DOHH2 (cell line): ENCODE measurements around the gene PNO1.

ENCODE experiments used
- H3F3A ChIP-seq: fragments of 200-600 bp; sonication (generic), shearing (Covaris generic); 2 replicates; pipeline ENCODE4 v1.6.0; 2016; ENCODE audit warnings: antibody characterized with exemption, mild to moderate bottlenecking; ENCODE audit not compliant: control insufficient read depth, insufficient read depth
- H3K27ac ChIP-seq: fragments of 200-600 bp; sonication (generic); 2 replicates; pipeline ENCODE4 v1.5.1; 2014; ENCODE audit warnings: low read depth, mild to moderate bottlenecking, low read length, moderate library complexity
- H3K27me3 ChIP-seq: fragments of 200-600 bp; sonication (generic); 2 replicates; pipeline ENCODE4 v1.6.1; 2014; ENCODE audit warnings: mild to moderate bottlenecking, low read length, mixed read lengths; ENCODE audit not compliant: control insufficient read depth
- H3K36me3 ChIP-seq: fragments of 200-600 bp; sonication (generic); 2 replicates; pipeline ENCODE4 v1.6.1; 2014; ENCODE audit warnings: mild to moderate bottlenecking, low read length, moderate library complexity, mixed read lengths; ENCODE audit not compliant: control insufficient read depth
- H3K4me1 ChIP-seq: fragments of 200-600 bp; sonication (generic); 2 replicates; pipeline ENCODE4 v1.6.1; 2014; ENCODE audit warnings: mild to moderate bottlenecking, low read length, mixed read lengths; ENCODE audit not compliant: control insufficient read depth
- H3K4me2 ChIP-seq: fragments of 200-600 bp; sonication (generic); 2 replicates; pipeline ENCODE4 v1.6.0; 2014; ENCODE audit warnings: mild to moderate bottlenecking, low read length, moderate library complexity
- H3K4me3 ChIP-seq: fragments of 200-600 bp; sonication (generic); 2 replicates; pipeline ENCODE4 v1.5.1; 2014; ENCODE audit warnings: mild to moderate bottlenecking, low read length, mixed read lengths
- H3K79me2 ChIP-seq: fragments of 200-600 bp; sonication (generic); 2 replicates; pipeline ENCODE4 v1.6.1; 2014; ENCODE audit warnings: mild to moderate bottlenecking, low read length, mixed read lengths; ENCODE audit not compliant: control insufficient read depth
- H3K9me2 ChIP-seq: fragments of 200-600 bp; sonication (generic); replicated peaks from 2 replicates; pipeline ENCODE4 v1.6.1; 2014; ENCODE audit warnings: mild to moderate bottlenecking, low read length, mixed read lengths; ENCODE audit not compliant: control insufficient read depth
- H3K9me3 ChIP-seq: fragments of 200-600 bp; sonication (generic); 2 replicates; pipeline ENCODE4 v1.6.1; 2014; ENCODE audit warnings: antibody characterized with exemption, low read length, mixed read lengths; ENCODE audit not compliant: control insufficient read depth, insufficient read depth
- H4K20me1 ChIP-seq: fragments of 200-600 bp; sonication (generic); 2 replicates; pipeline ENCODE4 v1.6.0; 2014; ENCODE audit warnings: low read depth, mild to moderate bottlenecking, antibody characterized with exemption, low read length, moderate library complexity; ENCODE audit not compliant: control insufficient read depth, insufficient read depth
- CTCF ChIP-seq: fragments of 200-600 bp; sonication (generic); IDR thresholded peaks from one replicate; pipeline ENCODE4 v1.5.1; 2014; ENCODE audit warnings: antibody characterized with exemption, mild to moderate bottlenecking, low read depth, low read length; ENCODE audit not compliant: poor library complexity, severe bottlenecking
- EZH2phosphoT487 ChIP-seq: fragments of 200-600 bp; sonication (generic); IDR thresholded peaks from 2 replicates; pipeline ENCODE4 v1.6.1; 2017; ENCODE audit warnings: borderline replicate concordance, mild to moderate bottlenecking, antibody characterized with exemption, low read length, moderate library complexity, mixed read lengths

The PNO1 gene

GRCh38 chr2:68163641-68164040 is 6.0 kb downstream of the PNO1 start:
- Histone ChIP-seq H3K27me3 (no peaks in the 10 kb centered on the region), H3K27ac (no peak overlapping the region), H3F3A (peaks cover 6% of the 10 kb centered on the region; the same call in 1 of the 2 replicates), H3K36me3 (peaks cover 83% of the 10 kb centered on the region), H3K79me2 (peaks cover 32% of the 10 kb centered on the region), H4K20me1 (peaks cover 4% of the 10 kb centered on the region; the same call in 1 of the 2 replicates), H3K4me3 (no peak overlapping the region), H3K4me2 (no peak overlapping the region), H3K4me1 (peaks cover 11% of the 10 kb centered on the region), H3K9me3 (no peaks in the 10 kb centered on the region), H3K9me2 (no peaks in the 10 kb centered on the region)
- TF ChIP-seq EZH2phosphoT487 (no peak), CTCF (no peak)

GRCh38 chr2:68167186-68167585 is 9.5 kb downstream of the PNO1 start:
- Histone ChIP-seq H3K79me2 (peaks cover 18% of the 10 kb centered on the region), H3K36me3 (peaks cover 74% of the 10 kb centered on the region)

GRCh38 chr2:68169308-68169707 is 11.6 kb downstream of the PNO1 start:
- peaks cover 21% of the 10 kb centered on the region for H3K79me2 ChIP-seq
- H3K9me2 ChIP-seq, result no peaks in the 10 kb centered on the region
- H3K4me2 ChIP-seq, result no peak overlapping the region
- H3K9me3 ChIP-seq, result no peaks in the 10 kb centered on the region
- H3K4me1 ChIP-seq, result peaks cover 9% of the 10 kb centered on the region
- peaks cover 29% of the 10 kb centered on the region for H3F3A ChIP-seq
- peaks cover 73% of the 10 kb centered on the region for H3K36me3 ChIP-seq
- no peak overlapping the region for H3K4me3 ChIP-seq
- TF ChIP-seq EZH2phosphoT487 (no peak), CTCF (no peak)
- no peaks in the 10 kb centered on the region for H3K27me3 ChIP-seq
- H3K27ac ChIP-seq, result no peak overlapping the region
- H4K20me1 ChIP-seq, result peaks cover 8% of the 10 kb centered on the region; the same call in 1 of the 2 replicates

More at GRCh38 chr2:68167186-68167585, 9.5 kb downstream of the PNO1 start:
- no peak overlapping the region for H3K4me3 ChIP-seq
- H3K4me2 ChIP-seq, result no peak overlapping the region
- no peaks in the 10 kb centered on the region for H3K9me3 ChIP-seq
- peaks cover 16% of the 10 kb centered on the region for H3F3A ChIP-seq
- H3K27ac ChIP-seq, result no peak overlapping the region
- no peaks in the 10 kb centered on the region for H3K27me3 ChIP-seq
- no peak for TF ChIP-seq CTCF
- TF ChIP-seq EZH2phosphoT487, result no peak
- H3K9me2 ChIP-seq, result no peaks in the 10 kb centered on the region
- H4K20me1 ChIP-seq, result peaks cover 8% of the 10 kb centered on the region; the same call in 1 of the 2 replicates
- no peaks in the 10 kb centered on the region for H3K4me1 ChIP-seq

- peaks cover 8% of the 10 kb centered on the region; the same call in 1 of the 2 replicates for H4K20me1 ChIP-seq
- TF ChIP-seq CTCF, result no peak
- TF ChIP-seq EZH2phosphoT487, result no peak
- no peaks in the 10 kb centered on the region for H3K27me3 ChIP-seq
- H3K4me3 ChIP-seq, result no peak overlapping the region
- peaks cover 9% of the 10 kb centered on the region for H3K4me1 ChIP-seq
- H3K4me2 ChIP-seq, result no peak overlapping the region
- peaks cover 21% of the 10 kb centered on the region for H3K79me2 ChIP-seq
- H3K9me2 ChIP-seq, result no peaks in the 10 kb centered on the region
- no peaks in the 10 kb centered on the region for H3K9me3 ChIP-seq
- H3F3A ChIP-seq, result peaks cover 37% of the 10 kb centered on the region
- peaks cover 81% of the 10 kb centered on the region for H3K36me3 ChIP-seq
- H3K27ac ChIP-seq, result no peak overlapping the region
Measured at GRCh38 chr2:68171146-68171545, 13.5 kb downstream of the PNO1 start.
